Measurements from ENCODE around the gene LARP7.

Gene LARP7

GRCh38 chr4:112645541-112646329, 8.8 kb downstream of the LARP7 start:
- H3K79me2 ChIP-seq (ENCODE audit: insufficient read depth, low read length) = no peaks in the 10 kb centered on the region; the same call in 1 of the 2 replicates
- no peak for TF ChIP-seq EZH2phosphoT487 (conservative IDR thresholded peaks at IDR 0.05; ENCODE audit: low read length)
- no peak for TF ChIP-seq CTCF (IDR thresholded peaks at IDR 0.05; ENCODE audit: insufficient read depth, low read length, poor library complexity, severe bottlenecking)

GRCh38 chr4:112646632-112647537, 9.9 kb downstream of the LARP7 start:
- no peak overlapping the region for H3K4me3 ChIP-seq (ENCODE audit: insufficient read depth, low read length, poor library complexity, severe bottlenecking)
- H3K4me2 ChIP-seq (ENCODE audit: low read depth, low read length, poor library complexity, severe bottlenecking) = no peak overlapping the region
- H3K27ac ChIP-seq (ENCODE audit: low read depth, low read length) = no peak overlapping the region

More at GRCh38 chr4:112645541-112646329, 8.8 kb downstream of the LARP7 start:
- no peaks in the 10 kb centered on the region for H3K27me3 ChIP-seq (ENCODE audit: low read length)
- no peaks in the 10 kb centered on the region; the same call in 1 of the 2 replicates for H3F3A ChIP-seq (ENCODE audit: insufficient read depth)
- no peaks in the 10 kb centered on the region for H4K20me1 ChIP-seq (ENCODE audit: low read depth, low read length)
- no peaks in the 10 kb centered on the region for H3K9me3 ChIP-seq (ENCODE audit: insufficient read depth, low read length)
- no peak overlapping the region for H3K27ac ChIP-seq (ENCODE audit: low read depth, low read length)
- H3K4me2 ChIP-seq (ENCODE audit: low read depth, low read length, poor library complexity, severe bottlenecking) = no peak overlapping the region
- no peak overlapping the region for H2AFZ ChIP-seq (ENCODE audit: low read depth, low read length, severe bottlenecking)
- no peak overlapping the region for H3K9ac ChIP-seq (ENCODE audit: low read length)
- H3K36me3 ChIP-seq (ENCODE audit: low read length) = peaks cover 4% of the 10 kb centered on the region; the same call in 1 of the 2 replicates
- H3K9me2 ChIP-seq (replicated peaks; ENCODE audit: insufficient read depth, low read length) = no peaks in the 10 kb centered on the region
- H3K4me3 ChIP-seq (ENCODE audit: insufficient read depth, low read length, poor library complexity, severe bottlenecking) = no peak overlapping the region

GRCh38 chr4:112647785-112648184, 10.8 kb downstream of the LARP7 start:
- H4K20me1 ChIP-seq (ENCODE audit: low read depth, low read length) = no peaks in the 10 kb centered on the region
- H3K4me3 ChIP-seq (ENCODE audit: insufficient read depth, low read length, poor library complexity, severe bottlenecking) = no peak overlapping the region
- H3K36me3 ChIP-seq (ENCODE audit: low read length) = peaks cover 4% of the 10 kb centered on the region; the same call in 1 of the 2 replicates
- no peaks in the 10 kb centered on the region; the same call in 1 of the 2 replicates for H3K79me2 ChIP-seq (ENCODE audit: insufficient read depth, low read length)
- TF ChIP-seq EZH2phosphoT487 (conservative IDR thresholded peaks at IDR 0.05; ENCODE audit: low read length) (no peak), CTCF (IDR thresholded peaks at IDR 0.05; ENCODE audit: insufficient read depth, low read length, poor library complexity, severe bottlenecking) (no peak)
- H3K9ac ChIP-seq (ENCODE audit: low read length) = no peak overlapping the region
- H3K27ac ChIP-seq (ENCODE audit: low read depth, low read length) = no peak overlapping the region
- no peaks in the 10 kb centered on the region for H3K9me3 ChIP-seq (ENCODE audit: insufficient read depth, low read length)
- H3K4me2 ChIP-seq (ENCODE audit: low read depth, low read length, poor library complexity, severe bottlenecking) = no peak overlapping the region
- no peaks in the 10 kb centered on the region for H3K9me2 ChIP-seq (replicated peaks; ENCODE audit: insufficient read depth, low read length)
- H2AFZ ChIP-seq (ENCODE audit: low read depth, low read length, severe bottlenecking) = no peak overlapping the region
- no peaks in the 10 kb centered on the region; the same call in 1 of the 2 replicates for H3F3A ChIP-seq (ENCODE audit: insufficient read depth)
- no peaks in the 10 kb centered on the region for H3K27me3 ChIP-seq (ENCODE audit: low read length)

More at GRCh38 chr4:112646632-112647537, 9.9 kb downstream of the LARP7 start:
- H3K9me2 ChIP-seq (replicated peaks; ENCODE audit: insufficient read depth, low read length) = no peaks in the 10 kb centered on the region
- peaks cover 4% of the 10 kb centered on the region; the same call in 1 of the 2 replicates for H3K36me3 ChIP-seq (ENCODE audit: low read length)
- no peaks in the 10 kb centered on the region for H3K27me3 ChIP-seq (ENCODE audit: low read length)
- no peak overlapping the region for H3K9ac ChIP-seq (ENCODE audit: low read length)
- no peaks in the 10 kb centered on the region for H4K20me1 ChIP-seq (ENCODE audit: low read depth, low read length)
- H3K9me3 ChIP-seq (ENCODE audit: insufficient read depth, low read length) = no peaks in the 10 kb centered on the region
- no peaks in the 10 kb centered on the region; the same call in 1 of the 2 replicates for H3K79me2 ChIP-seq (ENCODE audit: insufficient read depth, low read length)
- no peak for TF ChIP-seq EZH2phosphoT487 (conservative IDR thresholded peaks at IDR 0.05; ENCODE audit: low read length)
- no peak for TF ChIP-seq CTCF (IDR thresholded peaks at IDR 0.05; ENCODE audit: insufficient read depth, low read length, poor library complexity, severe bottlenecking)
- no peak overlapping the region for H2AFZ ChIP-seq (ENCODE audit: low read depth, low read length, severe bottlenecking)
- H3F3A ChIP-seq (ENCODE audit: insufficient read depth) = no peaks in the 10 kb centered on the region; the same call in 1 of the 2 replicates

Measured in SU-DHL-6 (cell line).